SK-MEL-5 (cell line): ENCODE results near the gene SGCE. TPM values are rescaled to one million over a fixed set of nuclear protein-coding genes. Genes with fewer than 3 reads are reported as not detected.

Experiments
- DNase-seq: peaks from one replicate; pipeline ENCODE4 v3.0.0-alpha.2; 2016; ENCODE audit warnings: low read depth, low spot score
- in situ Hi-C: cut with HindIII; loops from 2 replicates; pipeline ENCODE4 v1.10.0; 2016; ENCODE audit warnings: low sequenced_read_pairs, high pct_unique_total_duplicates, low pct_unique_long_range_greater_than_20kb
- total RNA-seq: library from RNA; depleted of rRNA; stranded (reverse); fragments of >200 nt; shearing (Covaris generic); gene quantifications from 2 replicates; pipeline ENCODE4 v1.2.3, GENCODE V29; 2014

SGCE gene
- total RNA-seq, 1 experiment from 2014 or later, result 69.9 TPM

- in situ Hi-C loops, result no loop called here
- DNase-seq, result no peak
Observed at GRCh38 chr7:94639384-94639783, 16.5 kb downstream of the SGCE start.

- in situ Hi-C loops, result no loop called here
- no peak for DNase-seq
Observed at GRCh38 chr7:94635687-94636086, 20.2 kb downstream of the SGCE start.

- no peak for DNase-seq
- in situ Hi-C loops, result no loop called here
Observed at GRCh38 chr7:94634502-94634901, 21.4 kb downstream of the SGCE start.

GRCh38 chr7:94633687-94634086, 22.2 kb downstream of the SGCE start:
- no peak for DNase-seq
- in situ Hi-C loops, result no loop called here

GRCh38 chr7:94633014-94633341, 23.0 kb downstream of the SGCE start:
- DNase-seq, result no peak
- in situ Hi-C loops, result no loop called here

- in situ Hi-C loops, result no loop called here
- peak; percentile 42 for DNase-seq
Observed at GRCh38 chr7:94632338-94633013, 23.5 kb downstream of the SGCE start.

GRCh38 chr7:94630855-94631254, 25.1 kb downstream of the SGCE start:
- in situ Hi-C loops, result no loop called here
- no peak for DNase-seq

- in situ Hi-C loops, result no loop called here
- DNase-seq, result no peak
Observed at GRCh38 chr7:94623820-94624219, 32.1 kb downstream of the SGCE start.

GRCh38 chr7:94621120-94621519, 34.8 kb downstream of the SGCE start:
- in situ Hi-C loops, result no loop called here
- no peak for DNase-seq

GRCh38 chr7:94620703-94621118, 35.2 kb downstream of the SGCE start:
- in situ Hi-C loops, result no loop called here

GRCh38 chr7:94618126-94618525, 37.8 kb downstream of the SGCE start:
- DNase-seq, result no peak
- in situ Hi-C loops, result no loop called here

More at GRCh38 chr7:94620703-94621118, 35.2 kb downstream of the SGCE start:
- peak; percentile 98 for DNase-seq

GRCh38 chr7:94616855-94617254, 39.1 kb downstream of the SGCE start:
- no peak for DNase-seq
- in situ Hi-C loops, result no loop called here

GRCh38 chr7:94615666-94616065, 40.3 kb downstream of the SGCE start:
- in situ Hi-C loops, result no loop called here
- DNase-seq, result no peak

GRCh38 chr7:94612661-94613060, 43.3 kb downstream of the SGCE start:
- DNase-seq, result no peak
- in situ Hi-C loops, result no loop called here

GRCh38 chr7:94612253-94612652, 43.7 kb downstream of the SGCE start:
- in situ Hi-C loops, result no loop called here

GRCh38 chr7:94609561-94609960, 46.4 kb downstream of the SGCE start:
- in situ Hi-C loops, result no loop called here
- DNase-seq, result no peak

More at GRCh38 chr7:94612253-94612652, 43.7 kb downstream of the SGCE start:
- DNase-seq, result no peak

GRCh38 chr7:94605031-94605430, 50.9 kb downstream of the SGCE start:
- DNase-seq, result no peak
- in situ Hi-C loops, result no loop called here

GRCh38 chr7:94602181-94602580, 53.8 kb downstream of the SGCE start:
- DNase-seq, result no peak
- in situ Hi-C loops, result no loop called here

GRCh38 chr7:94600267-94600666, 55.7 kb downstream of the SGCE start:
- in situ Hi-C loops, result no loop called here
- no peak for DNase-seq

- in situ Hi-C loops, result no loop called here
Observed at GRCh38 chr7:94595717-94596116, 60.2 kb downstream of the SGCE start.

More at GRCh38 chr7:94595717-94596116, 60.2 kb downstream of the SGCE start:
- DNase-seq, result no peak
